Measurements from ENCODE around the gene PHAF1. TPM values are rescaled to one million over a fixed set of nuclear protein-coding genes. Genes with fewer than 3 reads are reported as not detected.

Gene PHAF1
- total RNA-seq, 1 donor from 2014 or later = 14.2 TPM

GRCh38 chr16:67192781-67193361 is 83.1 kb downstream of the PHAF1 start:
- DNase-seq (ENCODE audit: low read depth, low spot score) = no peak

- no peak for DNase-seq (ENCODE audit: low read depth, low spot score)
Measured at GRCh38 chr16:67193536-67193935, 83.8 kb downstream of the PHAF1 start.

- DNase-seq (ENCODE audit: low read depth, low spot score) = no peak
Measured at GRCh38 chr16:67194260-67194659, 84.5 kb downstream of the PHAF1 start.

GRCh38 chr16:67195676-67196075 is 85.9 kb downstream of the PHAF1 start:
- no peak for DNase-seq (ENCODE audit: low read depth, low spot score)

DNA sequence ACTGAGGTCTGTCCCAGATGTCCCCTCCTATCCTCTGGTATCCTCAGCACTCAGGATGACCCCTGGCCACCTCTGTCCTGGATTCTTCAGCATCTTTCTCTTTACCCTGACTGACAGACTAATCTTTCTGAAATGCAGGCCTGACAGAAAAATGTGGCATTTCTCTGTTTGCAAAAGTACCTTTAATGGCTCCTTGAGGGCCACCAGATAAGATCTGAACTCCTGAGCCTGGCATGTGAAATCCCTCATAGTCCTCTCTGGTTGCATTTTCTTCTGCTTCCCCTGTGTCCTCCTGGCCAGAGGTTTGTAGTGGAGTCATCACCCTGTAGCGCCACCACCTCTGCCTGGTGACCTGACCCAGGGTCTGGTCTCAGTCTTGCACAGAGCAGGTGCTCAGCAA is 87.1 kb downstream of the PHAF1 start:
- DNase-seq (ENCODE audit: low read depth, low spot score) = no peak

GRCh38 chr16:67197704-67198103 is 88.0 kb downstream of the PHAF1 start:
- no peak for DNase-seq (ENCODE audit: low read depth, low spot score)

Other genes with a start within 250 kb of the PHAF1 start
- gene PDP2, start 229.4 kb upstream of the PHAF1 start, total RNA-seq = 9.4 and 12.1 TPM in 2 replicates
- gene CDH16, start 191.1 kb upstream of the PHAF1 start, total RNA-seq = not detected in 2 replicates
- gene RRAD, start 184.4 kb upstream of the PHAF1 start, total RNA-seq = 0.59 and 0.60 TPM in 2 replicates
- 159 and 180 TPM in 2 replicates for gene CIAO2B, start 175.5 kb upstream of the PHAF1 start, total RNA-seq
- 16.1 and 17.1 TPM in 2 replicates for gene CES2, start 174.4 kb upstream of the PHAF1 start, total RNA-seq
- not detected in 2 replicates for gene CES3, start 148.7 kb upstream of the PHAF1 start, total RNA-seq
- gene CES4A, start 121.4 kb upstream of the PHAF1 start, total RNA-seq = 0.59 and 0.85 TPM in 2 replicates
- 86.0 and 148 TPM in 2 replicates for gene CBFB, start 80.8 kb upstream of the PHAF1 start, total RNA-seq
- 6.0 and 6.1 TPM in 2 replicates for gene B3GNT9, start 41.1 kb downstream of the PHAF1 start, total RNA-seq
- 12.7 and 18.0 TPM in 2 replicates for gene TRADD, start 50.0 kb downstream of the PHAF1 start, total RNA-seq
- 2.9 and 5.9 TPM in 2 replicates for gene FBXL8, start 50.0 kb downstream of the PHAF1 start, total RNA-seq
- 0.13 and 0.95 TPM in 2 replicates for gene HSF4, start 54.8 kb downstream of the PHAF1 start, total RNA-seq
- gene NOL3, start 60.6 kb downstream of the PHAF1 start, total RNA-seq = 9.1 and 10.6 TPM in 2 replicates
- 11.7 and 12.8 TPM in 2 replicates for gene MATCAP1, start 74.0 kb downstream of the PHAF1 start, total RNA-seq
- 1.1 and 2.2 TPM in 2 replicates for gene EXOC3L1, start 80.2 kb downstream of the PHAF1 start, total RNA-seq
- 68.3 and 82.9 TPM in 2 replicates for gene E2F4, start 82.2 kb downstream of the PHAF1 start, total RNA-seq
- gene ELMO3, start 89.2 kb downstream of the PHAF1 start, total RNA-seq = 0.53 and 1.4 TPM in 2 replicates
- gene TMEM208, start 117.2 kb downstream of the PHAF1 start, total RNA-seq = 27.5 and 30.0 TPM in 2 replicates
- gene FHOD1, start 137.5 kb downstream of the PHAF1 start, total RNA-seq = 22.1 and 27.0 TPM in 2 replicates
- gene SLC9A5, start 139.0 kb downstream of the PHAF1 start, total RNA-seq = 0.99 and 1.3 TPM in 2 replicates
- gene PLEKHG4, start 169.6 kb downstream of the PHAF1 start, total RNA-seq = 33.2 and 51.5 TPM in 2 replicates
- 0.28 and 0.33 TPM in 2 replicates for gene KCTD19, start 216.8 kb downstream of the PHAF1 start, total RNA-seq
- gene LRRC36, start 216.9 kb downstream of the PHAF1 start, total RNA-seq = 0.32 and 0.92 TPM in 2 replicates